GM19438 (cell line): Measurements from ENCODE around the gene KRT80.

Experiments used
- ATAC-seq: cut with Tn5 transposase; IDR thresholded peaks from one replicate; pipeline ENCODE4 v1.9.1; 2021; ENCODE audit warnings: low read depth; ENCODE audit not compliant: unreplicated experiment

KRT80 gene

GRCh38 chr12:52229836-52230343 lies 38.1 kb upstream of the KRT80 start:
- no peak for ATAC-seq

- ATAC-seq = no peak
Observed at GRCh38 chr12:52228931-52229330, 37.1 kb upstream of the KRT80 start.

GRCh38 chr12:52228366-52228765 lies 36.6 kb upstream of the KRT80 start:
- no peak for ATAC-seq

- no peak for ATAC-seq
Observed at GRCh38 chr12:52227606-52228166, 35.9 kb upstream of the KRT80 start.

- no peak for ATAC-seq
Observed at GRCh38 chr12:52226446-52226845, 34.6 kb upstream of the KRT80 start.

GRCh38 chr12:52225752-52226151 lies 33.9 kb upstream of the KRT80 start:
- no peak for ATAC-seq

- no peak for ATAC-seq
Observed at GRCh38 chr12:52224151-52224550, 32.3 kb upstream of the KRT80 start.

- ATAC-seq = no peak
Observed at GRCh38 chr12:52223406-52224039, 31.7 kb upstream of the KRT80 start.

- no peak for ATAC-seq
Observed at GRCh38 chr12:52222692-52223091, 30.9 kb upstream of the KRT80 start.

GRCh38 chr12:52221912-52222457 lies 30.2 kb upstream of the KRT80 start:
- ATAC-seq = no peak

- ATAC-seq = no peak
Observed at GRCh38 chr12:52221070-52221781, 29.4 kb upstream of the KRT80 start.

- no peak for ATAC-seq
Observed at GRCh38 chr12:52220477-52220876, 28.7 kb upstream of the KRT80 start.

GRCh38 chr12:52218001-52218400 lies 26.2 kb upstream of the KRT80 start:
- ATAC-seq = no peak

GRCh38 chr12:52217223-52217622 lies 25.4 kb upstream of the KRT80 start:
- no peak for ATAC-seq

- ATAC-seq = no peak
Observed at GRCh38 chr12:52216807-52217206, 25.0 kb upstream of the KRT80 start.

GRCh38 chr12:52216100-52216499 lies 24.3 kb upstream of the KRT80 start:
- no peak for ATAC-seq

- no peak for ATAC-seq
Observed at GRCh38 chr12:52215587-52216031, 23.8 kb upstream of the KRT80 start.

- no peak for ATAC-seq
Observed at GRCh38 chr12:52214421-52214802, 22.6 kb upstream of the KRT80 start.

- ATAC-seq = no peak
Observed at GRCh38 chr12:52213564-52214420, 22.0 kb upstream of the KRT80 start.

GRCh38 chr12:52212701-52213563 lies 21.1 kb upstream of the KRT80 start:
- ATAC-seq = no peak
